ENCODE data around the gene LRRC46.

Gene LRRC46

GRCh38 chr17:47803201-47803600, 28.3 kb upstream of the LRRC46 start:
- TF ChIP-seq CTCF (IDR thresholded peaks at IDR 0.05; ENCODE audit: borderline replicate concordance, control extremely low read depth, extremely low read depth, insufficient read depth, missing control alignments) = no peak
- no peak for DNase-seq (ENCODE audit: low spot score)
- in situ Hi-C loops (cut with MboI; ENCODE audit: low sequenced_read_pairs, unreplicated experiment) = no loop called here

GRCh38 chr17:47803751-47804150, 27.7 kb upstream of the LRRC46 start:
- no peak for DNase-seq (ENCODE audit: low spot score)
- TF ChIP-seq CTCF (IDR thresholded peaks at IDR 0.05; ENCODE audit: borderline replicate concordance, control extremely low read depth, extremely low read depth, insufficient read depth, missing control alignments) = no peak
- in situ Hi-C loops (cut with MboI; ENCODE audit: low sequenced_read_pairs, unreplicated experiment) = no loop called here

GRCh38 chr17:47804461-47804860, 27.0 kb upstream of the LRRC46 start:
- DNase-seq (ENCODE audit: low spot score) = no peak
- no peak for TF ChIP-seq CTCF (IDR thresholded peaks at IDR 0.05; ENCODE audit: borderline replicate concordance, control extremely low read depth, extremely low read depth, insufficient read depth, missing control alignments)
- in situ Hi-C loops (cut with MboI; ENCODE audit: low sequenced_read_pairs, unreplicated experiment) = no loop called here

DNA sequence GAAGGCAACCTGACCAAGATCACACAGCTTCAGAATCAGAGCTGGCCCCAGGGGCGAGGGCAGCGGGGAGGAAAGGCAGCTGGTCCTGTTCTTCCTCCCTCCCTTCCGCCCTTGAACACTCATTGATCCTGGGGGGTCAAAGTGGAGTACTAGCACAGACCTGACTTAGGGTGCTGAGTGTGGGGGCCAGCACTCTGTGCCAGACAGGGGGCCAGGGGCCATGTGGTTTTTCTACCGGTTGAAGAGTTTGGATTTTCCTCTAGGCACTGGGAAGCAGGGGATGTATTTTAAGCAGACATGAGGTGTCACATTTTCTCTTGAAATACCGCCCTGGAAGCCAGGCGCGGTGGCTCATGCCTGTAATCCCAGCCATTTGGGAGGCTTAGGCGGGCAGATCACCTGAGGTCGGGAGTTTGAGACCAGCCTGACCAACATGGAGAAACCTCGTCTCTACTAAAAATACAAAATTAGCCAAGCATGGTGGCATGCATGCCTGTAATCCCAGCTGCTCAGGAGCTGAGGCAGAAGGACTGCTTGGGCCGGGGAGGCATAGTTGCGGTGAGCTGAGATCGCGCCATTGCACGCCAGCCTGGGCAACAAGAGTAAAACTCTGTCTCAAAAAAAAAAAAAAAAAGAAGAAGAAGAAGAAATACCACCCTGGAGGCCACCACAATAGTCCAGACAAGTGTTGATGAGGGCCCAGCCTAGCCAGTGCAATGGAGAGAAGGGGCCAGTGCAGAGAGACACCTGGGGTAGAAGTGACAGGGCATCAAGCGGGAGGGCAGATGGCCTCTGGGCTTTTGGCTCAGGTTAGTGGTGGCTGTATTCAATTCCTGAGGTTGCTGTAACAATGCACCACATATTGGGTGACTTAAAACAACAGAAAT, 25.2 kb upstream of the LRRC46 start:
- in situ Hi-C loops (cut with MboI; ENCODE audit: low sequenced_read_pairs, unreplicated experiment) = no loop called here
- DNase-seq (ENCODE audit: low spot score) = no peak
- TF ChIP-seq CTCF (IDR thresholded peaks at IDR 0.05; ENCODE audit: borderline replicate concordance, control extremely low read depth, extremely low read depth, insufficient read depth, missing control alignments) = no peak

DNA sequence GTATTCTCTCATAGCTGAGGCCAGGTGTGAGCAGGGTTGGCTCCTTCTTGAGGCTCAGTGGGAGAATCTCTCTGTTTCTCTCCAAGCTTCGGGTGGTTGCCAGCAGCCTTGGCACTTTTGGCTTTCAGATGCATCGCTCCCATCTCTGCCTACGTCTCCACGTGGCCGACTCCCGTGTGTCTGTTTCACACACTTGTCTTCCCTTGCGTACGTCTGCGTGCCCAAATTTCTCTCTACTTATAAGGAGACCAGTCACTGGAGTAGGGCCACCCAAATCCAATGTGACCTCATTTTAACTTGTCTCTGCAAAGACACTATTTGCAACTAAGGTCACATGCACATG, 24.6 kb upstream of the LRRC46 start:
- in situ Hi-C loops (cut with MboI; ENCODE audit: low sequenced_read_pairs, unreplicated experiment) = no loop called here
- TF ChIP-seq CTCF (IDR thresholded peaks at IDR 0.05; ENCODE audit: borderline replicate concordance, control extremely low read depth, extremely low read depth, insufficient read depth, missing control alignments) = no peak

DNA sequence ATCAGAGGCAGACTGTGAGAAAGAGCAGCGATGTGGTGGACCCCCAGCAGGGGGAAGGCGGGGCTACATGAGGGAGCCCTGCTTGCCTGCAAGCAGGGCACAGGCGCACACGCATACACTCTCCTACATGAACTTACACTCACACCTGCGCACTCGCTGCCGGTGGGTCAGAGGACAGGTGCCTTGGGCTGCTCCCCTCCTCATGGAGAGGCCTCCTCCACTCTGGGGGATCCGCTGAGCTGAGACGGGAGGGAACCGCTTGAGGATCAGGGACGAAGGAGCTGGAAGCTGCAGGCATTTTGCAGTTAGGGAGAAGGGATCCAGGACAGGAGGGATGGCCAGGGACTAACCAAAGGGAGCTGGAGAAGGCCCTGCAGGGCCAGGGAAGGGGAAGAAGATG, 24.0 kb upstream of the LRRC46 start:
- no peak for DNase-seq (ENCODE audit: low spot score)
- no peak for TF ChIP-seq CTCF (IDR thresholded peaks at IDR 0.05; ENCODE audit: borderline replicate concordance, control extremely low read depth, extremely low read depth, insufficient read depth, missing control alignments)
- in situ Hi-C loops (cut with MboI; ENCODE audit: low sequenced_read_pairs, unreplicated experiment) = no loop called here

More for the DNA sequence above, 24.6 kb upstream of the LRRC46 start:
- DNase-seq (ENCODE audit: low spot score) = no peak

All from GM13976 (cell line).